ENCODE measurements around the gene AGAP1. TPM values are rescaled to one million over a fixed set of nuclear protein-coding genes. Genes with fewer than 3 reads are reported as not detected.

AGAP1 gene
- polyA plus RNA-seq, 1 donor from 2014 or later, result 17.4 TPM

DNA sequence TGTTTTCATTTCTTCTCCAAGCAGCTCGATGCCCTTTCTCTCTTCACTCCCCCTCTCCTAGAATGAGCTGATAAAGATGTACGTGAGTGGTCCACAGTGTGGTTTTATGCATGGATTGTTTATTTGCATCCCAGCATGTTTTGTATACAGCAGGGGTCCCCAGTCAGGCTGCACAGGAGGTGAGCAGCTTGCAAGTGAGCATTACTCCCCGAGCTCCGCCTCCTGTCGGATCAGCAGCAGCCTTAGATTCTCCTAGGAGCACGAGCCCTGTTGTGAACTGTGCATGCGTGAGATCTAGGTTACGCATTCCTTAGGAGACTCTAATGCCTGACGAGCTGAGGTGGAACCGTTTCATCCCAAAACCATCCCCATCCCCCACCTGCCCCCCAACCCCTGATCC, 262.6 kb downstream of the AGAP1 start:
- Histone ChIP-seq H3K9me3 (ENCODE audit: low read length) (no peaks in the 10 kb centered on the region), H3F3A (ENCODE audit: insufficient read depth, low read length, poor library complexity, severe bottlenecking) (no peaks in the 10 kb centered on the region), H3K9ac (ENCODE audit: low read length) (no peak overlapping the region), H3K4me2 (ENCODE audit: low read length) (no peak overlapping the region), H4K20me1 (ENCODE audit: insufficient read depth) (no peaks in the 10 kb centered on the region), H3K36me3 (ENCODE audit: insufficient read depth, low read length) (no peaks in the 10 kb centered on the region), H3K27me3 (ENCODE audit: insufficient read depth, low read depth, low read length) (no peaks in the 10 kb centered on the region), H3K79me2 (replicated peaks; ENCODE audit: insufficient read depth, low read length) (no peaks in the 10 kb centered on the region), H2AFZ (ENCODE audit: low read depth, low read length) (no peak overlapping the region), H3K9me2 (ENCODE audit: insufficient read depth, low read length) (no peaks in the 10 kb centered on the region), H3K27ac (ENCODE audit: low read length) (no peak overlapping the region), H3K4me3 (ENCODE audit: low read length) (no peak overlapping the region)
- TF ChIP-seq MXI1 (conservative IDR thresholded peaks at IDR 0.05; ENCODE audit: poor library complexity, severe bottlenecking) (no peak), POLR2AphosphoS5 (IDR thresholded peaks at IDR 0.05) (no peak), RAD21 (conservative IDR thresholded peaks at IDR 0.05) (no peak), TAF1 (IDR thresholded peaks at IDR 0.05; ENCODE audit: low read depth) (no peak), EZH2 (IDR thresholded peaks at IDR 0.05; ENCODE audit: borderline replicate concordance, insufficient read depth, low read length, poor library complexity, severe bottlenecking) (no peak), SMC3 (conservative IDR thresholded peaks at IDR 0.05; ENCODE audit: poor library complexity) (no peak), EP300 (conservative IDR thresholded peaks at IDR 0.05; ENCODE audit: poor library complexity, severe bottlenecking) (no peak)
- TF ChIP-seq, protein P1, sequence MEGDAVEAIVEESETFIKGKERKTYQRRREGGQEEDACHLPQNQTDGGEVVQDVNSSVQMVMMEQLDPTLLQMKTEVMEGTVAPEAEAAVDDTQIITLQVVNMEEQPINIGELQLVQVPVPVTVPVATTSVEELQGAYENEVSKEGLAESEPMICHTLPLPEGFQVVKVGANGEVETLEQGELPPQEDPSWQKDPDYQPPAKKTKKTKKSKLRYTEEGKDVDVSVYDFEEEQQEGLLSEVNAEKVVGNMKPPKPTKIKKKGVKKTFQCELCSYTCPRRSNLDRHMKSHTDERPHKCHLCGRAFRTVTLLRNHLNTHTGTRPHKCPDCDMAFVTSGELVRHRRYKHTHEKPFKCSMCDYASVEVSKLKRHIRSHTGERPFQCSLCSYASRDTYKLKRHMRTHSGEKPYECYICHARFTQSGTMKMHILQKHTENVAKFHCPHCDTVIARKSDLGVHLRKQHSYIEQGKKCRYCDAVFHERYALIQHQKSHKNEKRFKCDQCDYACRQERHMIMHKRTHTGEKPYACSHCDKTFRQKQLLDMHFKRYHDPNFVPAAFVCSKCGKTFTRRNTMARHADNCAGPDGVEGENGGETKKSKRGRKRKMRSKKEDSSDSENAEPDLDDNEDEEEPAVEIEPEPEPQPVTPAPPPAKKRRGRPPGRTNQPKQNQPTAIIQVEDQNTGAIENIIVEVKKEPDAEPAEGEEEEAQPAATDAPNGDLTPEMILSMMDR (IDR thresholded peaks at IDR 0.05; ENCODE audit: poor library complexity, severe bottlenecking), result no peak
- TF ChIP-seq, protein P2, sequence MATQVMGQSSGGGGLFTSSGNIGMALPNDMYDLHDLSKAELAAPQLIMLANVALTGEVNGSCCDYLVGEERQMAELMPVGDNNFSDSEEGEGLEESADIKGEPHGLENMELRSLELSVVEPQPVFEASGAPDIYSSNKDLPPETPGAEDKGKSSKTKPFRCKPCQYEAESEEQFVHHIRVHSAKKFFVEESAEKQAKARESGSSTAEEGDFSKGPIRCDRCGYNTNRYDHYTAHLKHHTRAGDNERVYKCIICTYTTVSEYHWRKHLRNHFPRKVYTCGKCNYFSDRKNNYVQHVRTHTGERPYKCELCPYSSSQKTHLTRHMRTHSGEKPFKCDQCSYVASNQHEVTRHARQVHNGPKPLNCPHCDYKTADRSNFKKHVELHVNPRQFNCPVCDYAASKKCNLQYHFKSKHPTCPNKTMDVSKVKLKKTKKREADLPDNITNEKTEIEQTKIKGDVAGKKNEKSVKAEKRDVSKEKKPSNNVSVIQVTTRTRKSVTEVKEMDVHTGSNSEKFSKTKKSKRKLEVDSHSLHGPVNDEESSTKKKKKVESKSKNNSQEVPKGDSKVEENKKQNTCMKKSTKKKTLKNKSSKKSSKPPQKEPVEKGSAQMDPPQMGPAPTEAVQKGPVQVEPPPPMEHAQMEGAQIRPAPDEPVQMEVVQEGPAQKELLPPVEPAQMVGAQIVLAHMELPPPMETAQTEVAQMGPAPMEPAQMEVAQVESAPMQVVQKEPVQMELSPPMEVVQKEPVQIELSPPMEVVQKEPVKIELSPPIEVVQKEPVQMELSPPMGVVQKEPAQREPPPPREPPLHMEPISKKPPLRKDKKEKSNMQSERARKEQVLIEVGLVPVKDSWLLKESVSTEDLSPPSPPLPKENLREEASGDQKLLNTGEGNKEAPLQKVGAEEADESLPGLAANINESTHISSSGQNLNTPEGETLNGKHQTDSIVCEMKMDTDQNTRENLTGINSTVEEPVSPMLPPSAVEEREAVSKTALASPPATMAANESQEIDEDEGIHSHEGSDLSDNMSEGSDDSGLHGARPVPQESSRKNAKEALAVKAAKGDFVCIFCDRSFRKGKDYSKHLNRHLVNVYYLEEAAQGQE (IDR thresholded peaks at IDR 0.05; ENCODE audit: borderline replicate concordance), result no peak

DNA sequence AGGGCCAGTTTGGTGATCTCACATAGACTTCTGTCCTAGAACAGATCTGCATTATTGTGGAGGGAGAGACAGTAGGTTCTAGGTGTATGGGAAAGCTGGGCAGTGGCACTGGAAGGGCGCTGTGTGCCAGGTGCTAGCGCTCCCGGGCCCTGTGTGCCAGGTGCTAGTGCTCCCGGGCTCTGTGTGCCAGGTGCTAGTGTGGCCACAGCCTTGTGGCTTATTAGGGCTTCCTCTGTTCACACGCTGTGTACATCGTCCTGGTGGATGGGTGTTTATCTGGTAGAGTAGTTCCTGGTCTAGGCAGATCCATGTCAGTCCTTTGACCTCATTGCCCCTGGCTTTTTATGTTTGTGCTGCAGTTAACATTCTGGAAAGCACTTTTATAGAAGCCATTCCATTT, 263.4 kb downstream of the AGAP1 start:
- Histone ChIP-seq H2AFZ (ENCODE audit: low read depth, low read length) (no peak overlapping the region), H3K9ac (ENCODE audit: low read length) (no peak overlapping the region), H3K4me3 (ENCODE audit: low read length) (no peak overlapping the region), H3K27ac (ENCODE audit: low read length) (no peak overlapping the region), H3K9me3 (ENCODE audit: low read length) (no peaks in the 10 kb centered on the region), H3K4me2 (ENCODE audit: low read length) (no peak overlapping the region), H3K79me2 (replicated peaks; ENCODE audit: insufficient read depth, low read length) (no peaks in the 10 kb centered on the region), H3K9me2 (ENCODE audit: insufficient read depth, low read length) (no peaks in the 10 kb centered on the region), H3F3A (ENCODE audit: insufficient read depth, low read length, poor library complexity, severe bottlenecking) (no peaks in the 10 kb centered on the region), H4K20me1 (ENCODE audit: insufficient read depth) (no peaks in the 10 kb centered on the region), H3K27me3 (ENCODE audit: insufficient read depth, low read depth, low read length) (no peaks in the 10 kb centered on the region), H3K36me3 (ENCODE audit: insufficient read depth, low read length) (no peaks in the 10 kb centered on the region)
- TF ChIP-seq POLR2AphosphoS5 (IDR thresholded peaks at IDR 0.05) (no peak), EZH2 (IDR thresholded peaks at IDR 0.05; ENCODE audit: borderline replicate concordance, insufficient read depth, low read length, poor library complexity, severe bottlenecking) (no peak), SMC3 (conservative IDR thresholded peaks at IDR 0.05; ENCODE audit: poor library complexity) (no peak), RAD21 (conservative IDR thresholded peaks at IDR 0.05) (no peak), TAF1 (IDR thresholded peaks at IDR 0.05; ENCODE audit: low read depth) (no peak), MXI1 (conservative IDR thresholded peaks at IDR 0.05; ENCODE audit: poor library complexity, severe bottlenecking) (no peak), EP300 (conservative IDR thresholded peaks at IDR 0.05; ENCODE audit: poor library complexity, severe bottlenecking) (no peak)
- TF ChIP-seq, protein P2 (IDR thresholded peaks at IDR 0.05; ENCODE audit: borderline replicate concordance), result no peak
- TF ChIP-seq, protein P1 (IDR thresholded peaks at IDR 0.05; ENCODE audit: poor library complexity, severe bottlenecking), result no peak

Measured in neural cell (in vitro differentiated cells).